ENCODE data around the gene NKX6-2.

NKX6-2 gene

GRCh38 chr10:132781556-132781955, 4.4 kb downstream of the NKX6-2 start:
- no peak for TF ChIP-seq CTCF (IDR thresholded peaks at IDR 0.05; ENCODE audit: control extremely low read depth, extremely low read depth, low read depth, missing control alignments)
- ChIA-PET POLR2A (no interaction called here), CTCF (interaction anchor here (1.7 kb wide), 1 partner anchor 127 kb away, joined by 4 read pairs; no protein-coding TSS in a partner anchor)
- no peak for DNase-seq (ENCODE audit: extremely low spot score)

GRCh38 chr10:132780356-132780755, 5.6 kb downstream of the NKX6-2 start:
- ChIA-PET CTCF (interaction anchor here (1.7 kb wide), 1 partner anchor 126 kb away, joined by 4 read pairs; no protein-coding TSS in a partner anchor), POLR2A (no interaction called here)
- DNase-seq (ENCODE audit: extremely low spot score): no peak
- no peak for TF ChIP-seq CTCF (IDR thresholded peaks at IDR 0.05; ENCODE audit: control extremely low read depth, extremely low read depth, low read depth, missing control alignments)

- ChIA-PET CTCF (interaction anchor here (1.7 kb wide), 1 partner anchor 125 kb away, joined by 4 read pairs; no protein-coding TSS in a partner anchor), POLR2A (no interaction called here)
- no peak for DNase-seq (ENCODE audit: extremely low spot score)
- TF ChIP-seq CTCF (IDR thresholded peaks at IDR 0.05; ENCODE audit: control extremely low read depth, extremely low read depth, low read depth, missing control alignments): no peak
Observed at GRCh38 chr10:132779549-132780294, 6.2 kb downstream of the NKX6-2 start.

GRCh38 chr10:132777441-132777840, 8.5 kb downstream of the NKX6-2 start:
- no peak for TF ChIP-seq CTCF (IDR thresholded peaks at IDR 0.05; ENCODE audit: control extremely low read depth, extremely low read depth, low read depth, missing control alignments)
- no peak for DNase-seq (ENCODE audit: extremely low spot score)
- POLR2A ChIA-PET: no interaction called here
- CTCF ChIA-PET: no interaction called here

- TF ChIP-seq CTCF (IDR thresholded peaks at IDR 0.05; ENCODE audit: control extremely low read depth, extremely low read depth, low read depth, missing control alignments): no peak
- POLR2A ChIA-PET: no interaction called here
- DNase-seq (ENCODE audit: extremely low spot score): no peak
- CTCF ChIA-PET: no interaction called here
Observed at GRCh38 chr10:132776821-132777220, 9.1 kb downstream of the NKX6-2 start.

- TF ChIP-seq CTCF (IDR thresholded peaks at IDR 0.05; ENCODE audit: control extremely low read depth, extremely low read depth, low read depth, missing control alignments): no peak
- POLR2A ChIA-PET: no interaction called here
- CTCF ChIA-PET: no interaction called here
- no peak for DNase-seq (ENCODE audit: extremely low spot score)
Observed at GRCh38 chr10:132776186-132776585, 9.8 kb downstream of the NKX6-2 start.

Measured in GM10248 (cell line).